DMS53 treated with DMSO at 0.1 percent for 48 hours (cell line): ENCODE data around the gene CIDEC.
"Not testable (repeated sequence)": the region's sequence is repeated elsewhere in the genome, so short reads cannot be mapped to it uniquely, and the experiment has no call there.

ENCODE experiments used
- DNase-seq: peaks from one replicate; lab custom pipeline; 2025; ENCODE audit not compliant: unreplicated experiment; lab: John Stamatoyannopoulos, UW

Gene CIDEC

GRCh38 chr3:9881441-9881840, 1.4 kb upstream of the CIDEC start:
- no peak for DNase-seq

- no peak for DNase-seq
Observed at GRCh38 chr3:9878700-9879099, 1.4 kb downstream of the CIDEC start.

- no peak for DNase-seq
Observed at GRCh38 chr3:9876991-9877390, 3.1 kb downstream of the CIDEC start.

- not testable (repeated sequence) for DNase-seq
Observed at GRCh38 chr3:9876255-9876654, 3.8 kb downstream of the CIDEC start.

- peak; percentile 43 for DNase-seq
Observed at GRCh38 chr3:9875448-9875847, 4.6 kb downstream of the CIDEC start.

- not testable (repeated sequence) for DNase-seq
Observed at GRCh38 chr3:9872067-9872466, 8.0 kb downstream of the CIDEC start.

- no peak for DNase-seq
Observed at GRCh38 chr3:9870978-9871377, 9.1 kb downstream of the CIDEC start.

GRCh38 chr3:9869955-9870354, 10.1 kb downstream of the CIDEC start:
- no peak for DNase-seq

- DNase-seq: no peak
Observed at GRCh38 chr3:9867106-9867505, 12.9 kb downstream of the CIDEC start.

- DNase-seq: no peak
Observed at GRCh38 chr3:9866639-9867038, 13.4 kb downstream of the CIDEC start.

- not testable (repeated sequence) for DNase-seq
Observed at GRCh38 chr3:9865125-9865637, 14.9 kb downstream of the CIDEC start.

- DNase-seq: no peak
Observed at GRCh38 chr3:9864200-9864927, 15.7 kb downstream of the CIDEC start.

- no peak for DNase-seq
Observed at GRCh38 chr3:9863058-9863772, 16.8 kb downstream of the CIDEC start.

- DNase-seq: no peak
Observed at GRCh38 chr3:9862391-9863057, 17.5 kb downstream of the CIDEC start.

- DNase-seq: no peak
Observed at GRCh38 chr3:9861626-9862130, 18.4 kb downstream of the CIDEC start.

- DNase-seq: no peak
Observed at GRCh38 chr3:9861201-9861600, 18.9 kb downstream of the CIDEC start.

- no peak for DNase-seq
Observed at GRCh38 chr3:9859530-9860025, 20.5 kb downstream of the CIDEC start.

- no peak for DNase-seq
Observed at GRCh38 chr3:9855594-9855993, 24.5 kb downstream of the CIDEC start.

- DNase-seq: not testable (repeated sequence)
Observed at GRCh38 chr3:9854291-9854940, 25.6 kb downstream of the CIDEC start.

GRCh38 chr3:9852528-9852927, 27.5 kb downstream of the CIDEC start:
- DNase-seq: no peak

- DNase-seq: not testable (repeated sequence)
Observed at GRCh38 chr3:9851926-9852325, 28.1 kb downstream of the CIDEC start.
